T-helper 1 cell treated with Interleukin-12 subunit alpha and Interleukin-12 subunit beta and Interleukin-4 antibody, amounts not matched to agents 30 ng/mL and 1 ng/mL, for 36 hours (primary cell): ENCODE data around the gene CCDC93. TPM values are rescaled to one million over a fixed set of nuclear protein-coding genes. Genes with fewer than 3 reads are reported as not detected.
"Not testable (repeated sequence)": the region's sequence is repeated elsewhere in the genome, so short reads cannot be mapped to it uniquely, and the experiment has no call there.

ENCODE experiments used
- intact Hi-C: fragments of 100-400 bp; cut with micrococcal nuclease; formaldehyde crosslinking; loops from one replicate; pipeline ENCODE4 v1.15.1; 2024
- total RNA-seq: library from RNA; stranded (reverse); gene quantifications from 2 replicates; pipeline ENCODE4 v1.2.3, GENCODE V29; 2022

Gene CCDC93
- total RNA-seq, 1 donor from 2014 or later = 34.8 TPM

DNA sequence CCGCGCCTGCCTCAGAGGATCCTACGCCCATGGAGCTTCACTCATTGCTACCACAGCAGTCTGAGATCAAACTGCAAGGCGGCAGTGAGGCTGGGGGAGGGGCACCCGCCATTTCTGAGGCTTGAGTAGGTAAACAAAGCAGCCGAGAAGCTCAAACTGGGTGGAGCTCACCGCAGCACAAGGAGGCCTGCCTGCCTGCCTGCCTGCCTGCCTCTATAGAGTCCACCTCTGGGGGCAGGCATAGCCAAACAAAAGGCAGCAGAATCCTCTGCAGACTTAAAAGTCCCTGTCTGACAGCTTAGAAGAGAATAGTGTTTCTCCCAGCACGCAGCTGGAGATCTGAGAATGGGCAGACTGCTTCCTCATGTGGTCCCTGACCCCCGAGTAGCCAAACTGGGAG lies 90.4 kb downstream of the CCDC93 start:
- intact Hi-C loops = not testable (repeated sequence)

DNA sequence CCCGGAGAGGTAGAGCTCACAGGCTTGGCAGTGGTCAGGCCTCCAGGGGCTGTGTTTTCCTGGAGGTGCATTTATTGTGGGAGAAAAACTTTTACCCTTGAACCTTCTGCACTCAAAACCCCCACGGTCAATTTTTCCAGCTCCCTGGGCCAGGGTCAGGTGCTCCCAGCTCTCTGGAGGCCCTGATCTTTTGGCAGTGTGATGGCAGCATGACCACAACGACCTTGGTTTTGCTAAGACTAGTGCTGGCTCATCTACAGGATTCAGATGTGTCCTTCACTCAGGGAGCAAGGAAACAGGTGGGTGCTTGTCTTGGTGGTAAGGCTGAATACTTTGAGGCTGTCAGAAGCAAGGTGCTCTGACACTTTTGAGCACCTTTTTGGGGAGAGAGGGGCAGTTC lies 92.3 kb downstream of the CCDC93 start:
- intact Hi-C loops = no loop called here

DNA sequence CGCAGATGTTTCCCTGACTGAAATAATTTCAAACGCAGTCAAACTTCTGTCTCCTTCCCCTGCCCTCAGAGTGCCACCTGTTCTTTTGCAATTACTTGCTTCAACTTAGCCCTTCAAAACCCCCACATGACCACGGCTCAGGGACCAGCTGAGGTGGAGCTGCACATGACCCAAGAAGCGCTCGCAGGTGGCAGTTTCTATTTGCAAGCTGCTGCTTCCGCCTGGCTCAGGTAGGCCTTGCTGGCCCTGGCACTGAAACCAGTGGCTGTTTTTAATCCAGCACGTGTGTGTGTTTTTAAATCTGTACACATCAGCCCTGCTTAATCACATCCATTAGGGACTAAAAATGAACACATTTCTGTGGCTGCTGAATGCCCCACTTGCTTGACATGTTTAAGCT lies 95.3 kb downstream of the CCDC93 start:
- intact Hi-C loops = no loop called here

DNA sequence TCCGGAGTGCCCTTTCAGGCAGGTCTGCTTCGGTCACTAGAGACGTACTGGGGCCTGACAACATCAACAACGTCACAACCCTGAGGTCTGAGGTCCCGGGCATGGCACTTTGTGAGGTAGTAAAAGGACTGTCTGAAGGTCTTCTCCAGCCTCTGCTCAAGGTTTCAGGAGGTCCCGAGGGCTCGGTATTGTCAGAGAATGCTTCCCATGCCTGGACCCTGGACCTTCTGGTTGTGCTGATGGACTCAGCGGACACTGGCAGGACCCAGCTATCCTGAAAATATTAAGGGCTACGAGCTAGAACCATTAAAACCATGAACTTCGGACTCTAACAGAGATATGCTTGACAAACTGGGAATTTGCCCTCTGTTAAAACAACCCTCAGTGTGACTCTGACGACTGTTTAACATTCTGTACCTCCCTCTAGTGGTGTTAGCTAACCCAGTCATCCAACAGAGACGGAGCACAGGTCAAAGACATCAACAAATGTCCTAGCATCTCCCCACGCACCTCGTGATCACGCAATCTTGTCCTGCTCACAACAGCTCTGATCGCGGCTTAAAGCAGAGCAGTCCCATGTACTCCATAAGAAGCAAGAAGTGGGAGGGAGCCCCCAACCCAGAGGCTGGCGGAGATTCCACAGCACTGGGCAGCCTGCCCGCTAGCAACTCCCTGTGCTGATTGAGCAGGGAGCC lies 96.5 kb downstream of the CCDC93 start:
- intact Hi-C loops = no loop called here

DNA sequence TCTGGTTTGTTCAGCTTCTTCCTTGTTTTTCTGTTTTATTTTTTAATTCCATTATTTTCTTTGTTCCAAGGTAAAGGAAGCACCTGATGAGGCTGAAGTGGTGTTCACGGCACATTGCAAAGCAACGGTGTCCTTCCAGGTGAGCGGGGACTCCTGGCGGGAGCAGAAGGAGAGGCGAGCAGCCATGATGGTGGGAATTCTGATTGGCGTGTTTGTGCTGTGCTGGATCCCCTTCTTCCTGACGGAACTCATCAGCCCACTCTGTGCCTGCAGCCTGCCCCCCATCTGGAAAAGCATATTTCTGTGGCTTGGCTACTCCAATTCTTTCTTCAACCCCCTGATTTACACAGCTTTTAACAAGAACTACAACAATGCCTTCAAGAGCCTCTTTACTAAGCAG lies 110.9 kb downstream of the CCDC93 start:
- intact Hi-C loops = no loop called here

DNA sequence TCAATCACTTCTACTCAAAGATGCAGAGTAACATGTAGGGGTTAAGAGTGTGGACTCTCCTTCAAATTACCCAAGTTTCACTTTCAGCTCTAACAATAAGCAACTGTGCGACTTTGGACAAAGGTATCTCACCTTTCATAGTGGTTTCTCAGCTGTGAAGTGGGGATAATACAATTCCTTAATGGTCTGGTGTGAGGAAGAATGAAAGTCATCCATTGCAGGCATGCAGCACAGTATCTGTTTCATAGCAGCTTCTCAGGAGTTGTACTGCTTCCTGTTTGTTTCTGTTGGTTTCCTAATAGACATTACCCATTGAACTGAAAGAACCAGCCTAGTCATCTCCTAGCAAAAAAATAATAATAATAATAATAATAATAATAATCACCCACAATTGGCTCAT lies 125.0 kb downstream of the CCDC93 start:
- intact Hi-C loops = no loop called here

DNA sequence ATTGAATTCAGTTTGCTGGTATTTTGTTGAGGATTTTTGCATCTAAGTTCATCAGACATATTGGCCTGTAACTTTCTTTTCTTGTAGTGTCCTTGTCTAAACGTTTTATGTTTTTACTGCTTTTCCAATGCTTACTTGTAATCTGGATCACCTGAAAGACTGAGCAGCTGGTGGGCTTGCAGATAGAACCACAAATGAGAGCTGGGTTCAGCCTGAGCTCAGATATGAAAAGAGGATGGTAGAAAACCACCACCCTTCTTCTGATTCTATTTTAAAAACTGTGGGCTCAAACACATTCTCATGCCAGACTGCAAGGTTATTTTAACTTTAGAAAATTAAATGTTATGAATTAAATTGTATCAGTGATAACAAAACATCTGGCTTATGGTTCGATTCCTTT lies 128.6 kb downstream of the CCDC93 start:
- intact Hi-C loops = no loop called here

DNA sequence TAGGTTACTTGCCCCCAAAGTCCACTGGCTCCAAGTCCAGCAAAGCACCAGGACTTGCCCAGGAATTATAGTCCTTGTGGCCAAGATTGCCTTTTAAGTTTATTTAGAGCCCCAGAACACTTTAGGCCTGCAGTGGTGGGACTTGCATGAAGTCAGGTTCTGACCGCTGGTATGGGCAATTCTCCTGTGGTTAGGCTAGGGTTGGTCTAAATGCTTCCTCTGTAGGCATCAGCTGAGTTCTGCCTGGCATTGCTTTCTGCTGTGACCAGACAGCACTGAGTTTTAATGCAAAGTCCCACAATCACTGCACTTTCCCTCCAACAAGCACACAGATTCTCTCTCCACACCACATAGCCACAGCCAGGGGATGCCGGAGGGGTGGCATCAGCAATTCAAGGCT lies 134.9 kb downstream of the CCDC93 start:
- intact Hi-C loops = no loop called here

DNA sequence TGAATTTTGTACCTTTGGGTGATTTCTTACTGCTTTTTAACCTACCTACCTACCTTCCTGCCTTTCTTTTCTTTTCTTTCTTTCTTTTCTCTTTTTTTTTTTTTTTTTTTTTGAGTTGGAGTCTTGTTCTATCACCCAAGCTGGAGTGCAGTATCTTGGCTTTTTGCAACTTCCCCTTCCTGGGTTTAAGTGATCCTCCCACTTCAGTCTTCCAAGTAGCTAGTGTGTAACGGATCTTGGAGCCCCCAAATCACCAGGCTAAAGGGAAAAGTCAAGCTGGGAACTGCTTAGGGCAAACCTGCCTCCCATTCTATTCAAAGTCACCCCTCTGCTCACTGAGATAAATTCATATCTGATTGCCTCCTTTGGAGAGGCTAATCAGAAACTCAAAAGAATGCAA lies 138.1 kb downstream of the CCDC93 start:
- intact Hi-C loops = no loop called here

Other genes with a start within 250 kb of the CCDC93 start
- 79.2 and 88.8 TPM in 2 replicates for gene DDX18, start 199.4 kb downstream of the CCDC93 start, total RNA-seq
- gene INSIG2, start 74.4 kb upstream of the CCDC93 start, total RNA-seq = 24.4 and 27.6 TPM in 2 replicates